NK-92 (cell line): ENCODE data around the gene GPN2.

Experiments
- DNase-seq: peaks from one replicate; lab custom pipeline; 2025; ENCODE audit not compliant: unreplicated experiment; lab: John Stamatoyannopoulos, UW

The GPN2 gene

DNA sequence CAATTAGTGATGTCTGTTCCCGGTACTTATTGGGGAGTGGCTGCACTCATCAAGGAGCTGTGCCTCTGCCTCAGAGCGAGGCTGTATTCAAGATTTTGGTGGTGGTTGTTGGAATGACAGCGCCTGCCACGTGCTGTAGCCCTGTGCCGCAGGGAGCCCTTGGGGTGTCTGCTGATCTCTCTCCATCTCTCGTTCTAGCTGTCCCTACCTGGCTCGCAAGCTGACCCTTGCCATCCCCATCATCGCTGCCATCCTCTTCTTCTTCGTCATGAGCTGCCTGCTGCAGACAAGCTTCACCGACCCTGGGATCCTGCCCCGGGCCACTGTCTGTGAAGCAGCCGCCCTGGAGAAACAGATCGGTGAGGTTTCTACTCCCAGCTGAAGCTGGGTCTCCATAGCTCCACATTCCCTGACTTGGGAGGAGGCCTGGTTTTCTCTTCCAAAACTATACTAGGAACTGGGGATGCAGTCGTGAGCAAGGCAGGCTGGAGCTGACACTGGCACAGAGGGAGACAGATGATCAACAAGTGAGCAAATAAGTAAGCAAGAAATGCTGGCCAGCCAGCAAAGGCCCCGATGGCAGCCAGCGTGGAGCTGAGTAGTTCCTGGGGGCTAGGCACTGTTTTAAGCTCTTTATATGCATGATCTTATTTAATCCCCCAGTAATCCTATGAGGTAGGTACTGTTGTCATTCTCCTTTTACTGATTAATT, 57.7 kb downstream of the GPN2 start:
- no peak for DNase-seq

GRCh38 chr1:26831546-26832248, 58.4 kb downstream of the GPN2 start:
- no peak for DNase-seq

- no peak for DNase-seq
These were observed 59.0 kb downstream of the GPN2 start for GRCh38 chr1:26831059-26831458.

- no peak for DNase-seq
These were observed 60.7 kb downstream of the GPN2 start for GRCh38 chr1:26829184-26829911.

GRCh38 chr1:26828411-26828991, 61.6 kb downstream of the GPN2 start:
- DNase-seq = no peak

DNA sequence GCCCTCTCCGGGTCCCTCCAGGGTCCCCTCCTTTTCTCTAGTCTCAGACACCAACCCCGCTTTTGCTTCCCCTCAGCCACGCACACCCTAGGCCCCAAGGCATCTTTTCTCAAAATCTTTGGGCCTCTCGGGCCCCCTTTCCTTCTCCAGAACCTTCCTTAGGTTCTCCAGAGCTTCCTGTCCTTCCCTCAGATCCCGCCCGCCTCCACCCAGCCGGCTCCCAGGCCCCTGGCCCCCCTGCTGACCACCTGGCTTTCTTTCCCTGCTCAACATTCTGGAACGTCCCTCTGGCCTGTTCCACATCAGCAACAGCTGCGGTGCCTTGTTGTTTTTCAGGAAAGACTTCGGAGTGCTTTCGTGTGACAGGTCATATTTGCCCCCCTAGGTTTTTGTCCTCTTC, 62.4 kb downstream of the GPN2 start:
- no peak for DNase-seq

DNA sequence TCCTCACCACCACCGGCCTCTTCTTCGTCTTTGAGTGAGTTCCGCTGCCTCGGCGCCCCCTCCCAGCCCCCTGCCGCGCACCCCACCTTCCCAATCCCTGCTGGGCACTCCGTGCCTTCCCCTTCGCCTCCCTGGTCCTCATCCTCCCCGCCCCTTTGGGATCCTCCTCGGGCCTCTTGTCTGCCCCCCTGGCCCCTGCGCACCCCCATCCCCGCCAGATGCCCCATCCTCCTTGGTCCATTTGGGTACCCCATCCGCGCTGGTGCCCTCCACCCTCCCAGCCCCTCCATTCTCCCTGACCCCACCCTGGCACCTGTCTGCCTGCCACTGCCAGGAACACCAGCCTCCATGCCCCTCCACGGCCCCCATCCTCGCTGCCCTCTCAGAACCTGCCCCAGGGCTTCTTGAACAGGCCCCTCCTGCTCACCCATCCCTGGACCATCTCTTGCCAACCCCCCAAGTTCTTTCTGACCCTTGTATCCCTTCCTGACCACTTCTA, 62.9 kb downstream of the GPN2 start:
- no peak for DNase-seq

DNA sequence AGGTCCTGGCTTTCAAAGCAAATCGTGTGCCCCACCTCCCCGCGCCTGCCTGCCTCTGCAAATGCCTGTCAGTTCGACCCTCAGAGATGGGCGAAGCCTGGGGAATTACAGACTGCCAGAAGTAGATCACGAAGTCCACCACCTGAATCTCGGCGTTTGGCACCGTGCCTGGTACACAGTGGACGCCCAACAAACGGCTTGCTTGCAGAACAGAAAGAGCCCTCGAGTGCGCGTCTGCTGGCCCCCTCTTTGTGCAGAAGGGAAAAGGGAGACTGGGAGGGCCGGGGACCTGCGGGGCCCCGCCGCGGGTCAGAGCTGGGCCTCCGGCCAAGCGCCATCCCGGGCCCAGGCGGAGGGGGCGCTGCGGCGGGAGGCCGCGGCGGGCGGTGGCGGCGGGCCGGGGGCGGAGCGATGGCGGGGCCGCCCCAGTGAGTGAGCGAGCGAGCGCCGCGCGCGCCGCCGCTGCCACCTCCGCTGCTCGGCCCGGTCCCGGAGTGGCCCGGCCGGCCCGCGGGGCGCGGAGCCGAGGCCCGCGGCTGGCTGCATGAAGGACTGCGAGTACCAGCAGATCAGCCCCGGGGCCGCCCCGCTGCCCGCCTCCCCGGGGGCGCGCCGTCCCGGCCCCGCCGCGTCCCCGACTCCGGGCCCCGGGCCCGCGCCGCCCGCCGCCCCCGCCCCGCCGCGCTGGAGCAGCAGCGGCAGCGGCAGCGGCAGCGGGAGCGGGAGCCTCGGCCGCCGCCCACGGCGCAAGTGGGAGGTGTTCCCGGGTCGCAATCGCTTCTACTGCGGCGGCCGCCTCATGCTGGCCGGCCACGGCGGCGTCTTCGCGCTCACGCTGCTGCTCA, 63.6 kb downstream of the GPN2 start, which contains the start of gene ZDHHC18:
Gene ZDHHC18 (plus strand): TSS at position 428 of the 845 bp plus-strand sequence. CDS start 117 bp downstream, at position 545.
- no peak for DNase-seq
